ENCODE data around the gene ARHGEF38.

ARHGEF38 gene

GRCh38 chr4:105698607-105699006 is 146.2 kb downstream of the ARHGEF38 start:
- Histone ChIP-seq H3K4me1 (ENCODE audit: insufficient read depth, low read length) (no peaks in the 10 kb centered on the region), H3K27ac (ENCODE audit: low read length) (no peak overlapping the region), H3K27me3 (ENCODE audit: insufficient read depth, low read length) (no peaks in the 10 kb centered on the region), H3K36me3 (ENCODE audit: insufficient read depth, low read depth, low read length) (peaks cover 10% of the 10 kb centered on the region), H3K9ac (ENCODE audit: low read depth, low read length) (no peak overlapping the region), H3K4me3 (ENCODE audit: low read length) (no peak overlapping the region), H3K9me3 (ENCODE audit: insufficient read depth, low read depth, low read length) (no peaks in the 10 kb centered on the region)

DNA sequence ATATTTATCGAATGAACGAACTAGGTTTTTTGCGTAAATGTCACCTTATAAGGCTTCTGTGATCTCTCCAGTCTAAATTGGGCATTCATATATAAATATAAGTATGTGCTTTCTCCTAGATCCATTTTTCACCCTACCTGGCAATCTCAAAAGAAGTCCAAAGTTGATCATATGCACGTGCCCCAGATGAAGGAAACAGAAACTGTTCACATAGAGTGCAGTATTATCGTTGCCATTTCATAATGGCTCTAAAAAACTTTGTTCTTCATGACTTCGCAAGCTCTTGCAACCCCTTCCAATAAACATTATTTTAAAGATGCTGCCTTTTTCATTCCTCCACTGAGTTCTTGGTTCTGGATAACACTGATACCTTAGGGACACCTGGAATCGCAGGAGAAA is 155.4 kb downstream of the ARHGEF38 start:
- H3K4me3 ChIP-seq (ENCODE audit: low read length), result peak overlapping the region; percentile 99
- H3K4me1 ChIP-seq (ENCODE audit: insufficient read depth, low read length), result peaks cover 12% of the 10 kb centered on the region; the same call in 1 of the 2 replicates
- no peaks in the 10 kb centered on the region for H3K27me3 ChIP-seq (ENCODE audit: insufficient read depth, low read length)
- no peaks in the 10 kb centered on the region for H3K36me3 ChIP-seq (ENCODE audit: insufficient read depth, low read depth, low read length)
- H3K9ac ChIP-seq (ENCODE audit: low read depth, low read length), result peak overlapping the region; percentile 94
- no peaks in the 10 kb centered on the region for H3K9me3 ChIP-seq (ENCODE audit: insufficient read depth, low read depth, low read length)
- H3K27ac ChIP-seq (ENCODE audit: low read length), result no peak overlapping the region

GRCh38 chr4:105708181-105709080 is 156.0 kb downstream of the ARHGEF38 start, which contains the start of the genes GSTCD and INTS12:
Gene GSTCD (plus strand): TSS chr4:105708784. CDS start chr4:105717614, 8,830 bp downstream.
Gene INTS12 (minus strand): TSS chr4:105708689. CDS start chr4:105700005, 8,684 bp downstream.
- peaks cover 12% of the 10 kb centered on the region; the same call in 1 of the 2 replicates for H3K4me1 ChIP-seq (ENCODE audit: insufficient read depth, low read length)
- H3K36me3 ChIP-seq (ENCODE audit: insufficient read depth, low read depth, low read length), result no peaks in the 10 kb centered on the region
- H3K4me3 ChIP-seq (ENCODE audit: low read length), result peak within 1 kb of the TSS; percentile 99
- H3K27me3 ChIP-seq (ENCODE audit: insufficient read depth, low read length), result no peaks in the 10 kb centered on the region
- peak within 1 kb of the TSS; percentile 85 for H3K27ac ChIP-seq (ENCODE audit: low read length)
- peak within 1 kb of the TSS; percentile 94 for H3K9ac ChIP-seq (ENCODE audit: low read depth, low read length)
- no peaks in the 10 kb centered on the region for H3K9me3 ChIP-seq (ENCODE audit: insufficient read depth, low read depth, low read length)

DNA sequence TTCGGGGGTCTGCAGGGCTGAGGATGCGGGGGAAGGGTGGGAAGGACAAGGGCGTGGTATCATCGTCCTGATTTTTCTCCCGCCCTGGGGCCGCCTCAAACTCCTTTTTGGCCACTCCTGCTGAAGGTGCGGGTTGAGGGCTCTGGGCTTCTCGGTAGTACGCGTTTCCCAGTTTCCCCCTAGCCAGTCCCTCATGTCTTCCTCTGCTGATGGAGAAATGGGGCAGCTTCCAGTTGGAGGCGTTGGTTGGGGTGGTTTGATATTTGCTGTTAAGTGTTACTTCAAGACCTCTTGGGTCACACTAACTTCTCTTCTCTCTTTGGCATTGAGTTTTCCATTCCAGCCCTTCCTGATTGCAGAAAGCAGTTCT is 156.6 kb downstream of the ARHGEF38 start:
- Histone ChIP-seq H3K27me3 (ENCODE audit: insufficient read depth, low read length) (no peaks in the 10 kb centered on the region), H3K36me3 (ENCODE audit: insufficient read depth, low read depth, low read length) (no peaks in the 10 kb centered on the region), H3K27ac (ENCODE audit: low read length) (peak overlapping the region; percentile 85), H3K4me3 (ENCODE audit: low read length) (peak overlapping the region; percentile 99), H3K4me1 (ENCODE audit: insufficient read depth, low read length) (peaks cover 12% of the 10 kb centered on the region; the same call in 1 of the 2 replicates), H3K9me3 (ENCODE audit: insufficient read depth, low read depth, low read length) (no peaks in the 10 kb centered on the region), H3K9ac (ENCODE audit: low read depth, low read length) (peak overlapping the region; percentile 94)

DNA sequence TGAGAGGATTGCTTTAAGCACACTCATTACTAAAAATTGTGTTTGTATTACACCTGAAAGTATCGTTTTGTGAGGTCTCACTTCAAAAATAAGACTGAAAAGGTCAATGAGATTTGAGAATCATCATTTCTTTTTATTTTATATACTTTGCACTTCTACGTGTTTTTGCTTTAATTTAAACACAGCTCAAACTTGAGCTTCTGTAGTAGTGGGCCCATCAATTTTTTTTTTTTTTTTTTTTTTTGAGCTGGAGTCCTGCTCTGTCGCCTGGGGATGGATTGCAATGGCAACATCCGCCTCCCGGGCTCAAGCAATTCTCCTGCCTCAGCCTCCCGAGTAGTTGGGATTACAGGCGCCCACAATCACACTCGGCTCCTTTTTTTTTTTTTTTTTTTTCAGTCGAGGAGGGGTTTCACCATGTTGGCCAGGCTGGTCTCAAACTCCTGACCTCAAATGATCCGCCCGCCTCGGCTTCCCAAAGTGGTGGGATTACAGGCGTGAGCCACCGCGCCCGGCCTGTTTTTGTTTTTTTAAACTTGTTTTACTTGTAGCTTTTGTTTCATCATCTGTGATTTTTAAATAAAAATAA is 157.7 kb downstream of the ARHGEF38 start:
- Histone ChIP-seq H3K36me3 (ENCODE audit: insufficient read depth, low read depth, low read length) (no peaks in the 10 kb centered on the region), H3K9ac (ENCODE audit: low read depth, low read length) (peak overlapping the region; percentile 94; the same call in 1 of the 2 replicates), H3K27me3 (ENCODE audit: insufficient read depth, low read length) (no peaks in the 10 kb centered on the region), H3K4me1 (ENCODE audit: insufficient read depth, low read length) (peaks cover 12% of the 10 kb centered on the region; the same call in 1 of the 2 replicates), H3K4me3 (ENCODE audit: low read length) (peak overlapping the region; percentile 99), H3K9me3 (ENCODE audit: insufficient read depth, low read depth, low read length) (no peaks in the 10 kb centered on the region), H3K27ac (ENCODE audit: low read length) (no peak overlapping the region)

DNA sequence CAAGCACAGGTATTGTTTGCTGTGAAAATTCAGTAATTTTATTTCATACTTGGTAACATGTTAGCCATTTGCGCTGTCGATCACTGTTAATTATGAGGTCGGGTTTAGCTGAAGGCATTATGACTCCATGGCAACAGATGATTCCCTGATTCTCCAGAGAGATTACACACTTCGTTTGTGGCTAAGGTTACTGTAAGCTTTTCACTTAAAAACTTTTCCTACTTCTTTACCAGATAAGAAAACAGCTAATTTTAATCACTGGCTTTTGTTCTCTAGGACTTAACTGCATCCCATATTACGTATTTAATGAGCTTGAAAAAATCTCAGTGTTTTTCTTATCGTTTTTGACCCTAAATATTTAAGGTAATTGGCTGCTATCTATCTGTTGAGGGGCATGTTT is 158.3 kb downstream of the ARHGEF38 start:
- Histone ChIP-seq H3K27me3 (ENCODE audit: insufficient read depth, low read length) (no peaks in the 10 kb centered on the region), H3K9ac (ENCODE audit: low read depth, low read length) (no peak overlapping the region), H3K4me3 (ENCODE audit: low read length) (no peak overlapping the region), H3K27ac (ENCODE audit: low read length) (no peak overlapping the region), H3K36me3 (ENCODE audit: insufficient read depth, low read depth, low read length) (no peaks in the 10 kb centered on the region), H3K4me1 (ENCODE audit: insufficient read depth, low read length) (peaks cover 12% of the 10 kb centered on the region; the same call in 1 of the 2 replicates), H3K9me3 (ENCODE audit: insufficient read depth, low read depth, low read length) (no peaks in the 10 kb centered on the region)

DNA sequence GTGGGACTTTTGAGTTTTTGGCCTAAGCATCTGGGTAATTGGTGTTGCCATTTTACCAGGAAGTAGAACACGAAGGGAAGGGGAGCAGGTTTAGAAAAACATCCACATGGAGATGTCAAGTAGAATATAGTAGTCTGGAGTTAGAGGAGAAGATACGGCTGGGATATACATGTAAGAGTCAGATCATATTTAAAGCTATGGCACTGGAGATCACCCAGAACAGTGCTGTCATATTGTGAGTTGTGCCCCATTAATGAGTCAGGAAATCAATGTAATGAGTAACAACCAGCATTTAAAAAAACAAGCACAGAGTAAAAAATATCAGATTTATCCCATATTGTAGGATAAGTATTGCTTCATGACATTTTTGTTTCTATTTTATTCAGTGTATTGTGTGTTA is 160.3 kb downstream of the ARHGEF38 start:
- peaks cover 9% of the 10 kb centered on the region; the same call in 1 of the 2 replicates for H3K4me1 ChIP-seq (ENCODE audit: insufficient read depth, low read length)
- H3K36me3 ChIP-seq (ENCODE audit: insufficient read depth, low read depth, low read length), result peaks cover 6% of the 10 kb centered on the region
- peaks cover 6% of the 10 kb centered on the region; the same call in 1 of the 2 replicates for H3K9me3 ChIP-seq (ENCODE audit: insufficient read depth, low read depth, low read length)
- H3K9ac ChIP-seq (ENCODE audit: low read depth, low read length), result no peak overlapping the region
- H3K27ac ChIP-seq (ENCODE audit: low read length), result no peak overlapping the region
- H3K27me3 ChIP-seq (ENCODE audit: insufficient read depth, low read length), result no peaks in the 10 kb centered on the region
- no peak overlapping the region for H3K4me3 ChIP-seq (ENCODE audit: low read length)

GRCh38 chr4:105714071-105714521 is 161.7 kb downstream of the ARHGEF38 start:
- Histone ChIP-seq H3K9me3 (ENCODE audit: insufficient read depth, low read depth, low read length) (peaks cover 6% of the 10 kb centered on the region; the same call in 1 of the 2 replicates), H3K27ac (ENCODE audit: low read length) (no peak overlapping the region), H3K4me3 (ENCODE audit: low read length) (no peak overlapping the region), H3K36me3 (ENCODE audit: insufficient read depth, low read depth, low read length) (peaks cover 16% of the 10 kb centered on the region), H3K27me3 (ENCODE audit: insufficient read depth, low read length) (no peaks in the 10 kb centered on the region), H3K4me1 (ENCODE audit: insufficient read depth, low read length) (peaks cover 7% of the 10 kb centered on the region; the same call in 1 of the 2 replicates), H3K9ac (ENCODE audit: low read depth, low read length) (no peak overlapping the region)

DNA sequence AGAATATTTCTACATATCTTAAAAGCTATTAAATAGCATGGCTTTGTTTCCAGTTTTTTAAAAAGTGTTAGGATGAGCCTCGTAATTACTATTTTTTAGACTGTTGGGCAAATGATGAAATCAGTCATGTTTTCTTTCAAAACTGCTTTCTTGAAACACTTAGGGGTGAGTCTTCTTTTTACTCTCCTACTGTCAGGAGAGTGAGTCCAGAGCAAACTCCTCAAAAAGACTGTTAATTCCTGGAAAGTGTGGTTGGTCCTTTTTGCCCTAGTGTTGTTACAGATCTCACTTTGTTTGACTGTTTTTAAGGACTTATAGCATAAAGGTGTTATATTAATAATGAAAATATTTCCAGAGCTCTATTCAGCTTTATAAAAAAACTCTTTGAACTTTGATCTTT is 162.5 kb downstream of the ARHGEF38 start:
- no peak overlapping the region for H3K4me3 ChIP-seq (ENCODE audit: low read length)
- H3K9ac ChIP-seq (ENCODE audit: low read depth, low read length), result no peak overlapping the region
- H3K36me3 ChIP-seq (ENCODE audit: insufficient read depth, low read depth, low read length), result peaks cover 25% of the 10 kb centered on the region
- no peak overlapping the region for H3K27ac ChIP-seq (ENCODE audit: low read length)
- peaks cover under 1% of the 10 kb centered on the region; the same call in 1 of the 2 replicates for H3K4me1 ChIP-seq (ENCODE audit: insufficient read depth, low read length)
- no peaks in the 10 kb centered on the region for H3K27me3 ChIP-seq (ENCODE audit: insufficient read depth, low read length)
- H3K9me3 ChIP-seq (ENCODE audit: insufficient read depth, low read depth, low read length), result peaks cover 6% of the 10 kb centered on the region; the same call in 1 of the 2 replicates

- Histone ChIP-seq H3K9me3 (ENCODE audit: insufficient read depth, low read depth, low read length) (peaks cover 6% of the 10 kb centered on the region; the same call in 1 of the 2 replicates), H3K4me1 (ENCODE audit: insufficient read depth, low read length) (no peaks in the 10 kb centered on the region), H3K27ac (ENCODE audit: low read length) (no peak overlapping the region), H3K36me3 (ENCODE audit: insufficient read depth, low read depth, low read length) (peaks cover 31% of the 10 kb centered on the region), H3K4me3 (ENCODE audit: low read length) (no peak overlapping the region), H3K27me3 (ENCODE audit: insufficient read depth, low read length) (no peaks in the 10 kb centered on the region), H3K9ac (ENCODE audit: low read depth, low read length) (no peak overlapping the region)
Measured at GRCh38 chr4:105715692-105716278, 163.4 kb downstream of the ARHGEF38 start.

GRCh38 chr4:105719204-105719603 is 166.8 kb downstream of the ARHGEF38 start:
- Histone ChIP-seq H3K4me3 (ENCODE audit: low read length) (no peak overlapping the region), H3K27ac (ENCODE audit: low read length) (no peak overlapping the region), H3K27me3 (ENCODE audit: insufficient read depth, low read length) (no peaks in the 10 kb centered on the region), H3K9ac (ENCODE audit: low read depth, low read length) (no peak overlapping the region), H3K4me1 (ENCODE audit: insufficient read depth, low read length) (no peaks in the 10 kb centered on the region), H3K9me3 (ENCODE audit: insufficient read depth, low read depth, low read length) (peaks cover 6% of the 10 kb centered on the region; the same call in 1 of the 2 replicates), H3K36me3 (ENCODE audit: insufficient read depth, low read depth, low read length) (peaks cover 47% of the 10 kb centered on the region)

Data from iPS-20b (cell line).